ENCODE data around the gene SPTAN1. TPM values are rescaled to one million over a fixed set of nuclear protein-coding genes. Genes with fewer than 3 reads are reported as not detected.
"Not testable (repeated sequence)": the region's sequence is repeated elsewhere in the genome, so short reads cannot be mapped to it uniquely, and the experiment has no call there.

The SPTAN1 gene
- polyA plus RNA-seq, 3 donors from 2014 or later, result 4.8 to 112 (median 25.5) TPM

DNA sequence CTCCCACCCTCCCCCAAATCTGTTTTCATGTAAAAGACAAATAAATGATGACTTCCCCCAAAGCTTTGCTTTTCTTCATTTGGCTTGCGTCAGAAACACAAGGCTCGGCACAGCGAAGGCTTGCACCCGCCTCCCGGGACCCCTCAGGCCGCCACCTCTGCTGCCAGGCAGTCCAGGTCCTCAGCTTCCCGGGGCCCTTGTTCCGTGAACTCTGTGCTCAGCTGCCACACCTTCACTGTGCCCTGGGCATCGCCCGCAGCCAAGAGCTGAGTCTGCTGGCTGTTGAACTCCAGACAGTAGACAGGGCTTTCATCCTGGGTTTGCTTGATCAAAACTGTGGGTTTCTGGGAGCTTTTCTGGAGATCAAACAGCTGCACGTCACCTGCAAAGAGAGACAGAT lies 81.2 kb downstream of the SPTAN1 start:
- Mint-ChIP-seq H3K36me3 (peaks cover 0 to 19% (median 4%) of the 10 kb centered on the region in 3 donors), H3K4me1 (no peaks in the 10 kb centered on the region), H3K27me3 (ENCODE audit: low read depth in 3 of 3) (peaks cover 0 to 2% (median 0%) of the 10 kb centered on the region in 3 donors), H3K27ac (peak overlapping the region in 1 of 6 donors; percentile 29), H3K4me3 (no peak overlapping the region), H3K9me3 (no peaks in the 10 kb centered on the region)
- DNase-seq, result no peak

- peaks cover 0 to 15% (median 4%) of the 10 kb centered on the region in 3 donors for H3K36me3 Mint-ChIP-seq
- H3K9me3 Mint-ChIP-seq, result no peaks in the 10 kb centered on the region
- H3K27ac Mint-ChIP-seq, result peak overlapping the region in 1 of 6 donors; percentile 29
- peaks cover 0 to 2% (median 0%) of the 10 kb centered on the region in 3 donors for H3K27me3 Mint-ChIP-seq (ENCODE audit: low read depth in 3 of 3)
- no peaks in the 10 kb centered on the region for H3K4me1 Mint-ChIP-seq
- DNase-seq, result no peak
- no peak overlapping the region for H3K4me3 Mint-ChIP-seq
Observed at GRCh38 chr9:128634111-128634510, 81.7 kb downstream of the SPTAN1 start.

DNA sequence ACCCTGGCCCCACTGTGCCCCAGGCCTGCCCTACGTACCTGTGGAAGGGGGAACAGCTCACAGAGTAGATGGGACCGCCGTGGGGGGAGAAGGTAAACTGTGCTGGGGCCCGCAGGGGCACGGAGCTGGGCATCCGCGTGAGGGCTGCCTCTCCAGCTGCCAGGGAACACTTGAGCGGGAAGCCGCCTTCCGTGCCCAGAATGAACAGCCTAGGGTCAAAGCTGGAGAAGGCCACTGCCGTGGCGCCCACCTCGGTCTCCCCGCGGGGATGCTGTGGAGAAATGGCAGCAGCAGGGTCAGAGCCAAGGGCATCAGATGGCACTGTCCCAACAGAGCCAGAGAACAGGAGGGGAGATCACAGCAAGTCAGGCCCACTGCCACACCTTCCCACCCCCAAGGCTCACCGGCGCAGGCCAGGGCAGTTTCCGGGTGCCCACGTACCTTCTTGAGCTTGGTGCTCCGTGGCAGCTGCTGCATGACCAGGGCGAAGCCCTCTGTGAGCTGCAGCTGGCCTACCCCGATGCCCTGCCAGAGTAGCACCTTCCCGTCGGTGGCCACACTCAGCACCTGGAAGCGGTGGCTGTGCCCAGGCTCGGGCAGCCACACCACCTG lies 82.4 kb downstream of the SPTAN1 start:
- DNase-seq, result no peak
- H3K4me3 Mint-ChIP-seq, result no peak overlapping the region
- no peaks in the 10 kb centered on the region for H3K4me1 Mint-ChIP-seq
- peaks cover 0 to 15% (median 4%) of the 10 kb centered on the region in 3 donors for H3K36me3 Mint-ChIP-seq
- H3K27ac Mint-ChIP-seq, result no peak overlapping the region
- peaks cover 0 to 2% (median 0%) of the 10 kb centered on the region in 3 donors for H3K27me3 Mint-ChIP-seq (ENCODE audit: low read depth in 3 of 3)
- H3K9me3 Mint-ChIP-seq, result no peaks in the 10 kb centered on the region

GRCh38 chr9:128635266-128636023 lies 83.1 kb downstream of the SPTAN1 start:
- H3K9me3 Mint-ChIP-seq, result no peaks in the 10 kb centered on the region
- H3K4me3 Mint-ChIP-seq, result no peak overlapping the region
- H3K27ac Mint-ChIP-seq, result no peak overlapping the region
- H3K36me3 Mint-ChIP-seq, result peaks cover 0 to 15% (median 4%) of the 10 kb centered on the region in 3 donors
- no peak for DNase-seq
- H3K27me3 Mint-ChIP-seq (ENCODE audit: low read depth in 3 of 3), result peaks cover 0 to 2% (median 0%) of the 10 kb centered on the region in 3 donors
- H3K4me1 Mint-ChIP-seq, result no peaks in the 10 kb centered on the region

DNA sequence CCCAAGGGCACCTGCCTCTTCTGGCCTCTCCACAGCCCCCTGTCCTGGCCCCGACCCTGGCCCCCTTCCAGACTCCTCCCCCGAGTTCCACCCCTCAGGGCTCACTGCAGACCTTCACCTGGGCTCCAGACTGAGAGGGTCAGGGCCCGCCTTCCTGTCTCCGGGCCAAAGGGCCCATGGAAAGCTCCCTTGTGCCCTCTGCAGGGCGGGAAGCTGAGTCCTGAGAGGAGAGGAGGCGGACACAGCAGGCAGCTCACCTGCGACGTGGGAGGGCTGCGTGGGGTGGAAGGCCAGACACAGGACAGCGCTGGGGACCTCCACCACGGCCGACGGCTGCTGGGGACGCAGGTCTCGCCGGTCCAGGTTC lies 83.6 kb downstream of the SPTAN1 start:
- DNase-seq, result no peak
- Mint-ChIP-seq H3K27me3 (ENCODE audit: low read depth in 3 of 3) (peaks cover 0 to 2% (median 0%) of the 10 kb centered on the region in 3 donors), H3K27ac (no peak overlapping the region), H3K4me3 (no peak overlapping the region), H3K36me3 (peaks cover 0 to 15% (median 4%) of the 10 kb centered on the region in 3 donors), H3K4me1 (no peaks in the 10 kb centered on the region), H3K9me3 (no peaks in the 10 kb centered on the region)

GRCh38 chr9:128636556-128637530 lies 84.5 kb downstream of the SPTAN1 start:
- Mint-ChIP-seq H3K27ac (peak overlapping the region in 1 of 6 donors; percentile 56), H3K9me3 (no peaks in the 10 kb centered on the region), H3K27me3 (ENCODE audit: low read depth in 3 of 3) (peaks cover 0 to 2% (median 0%) of the 10 kb centered on the region in 3 donors), H3K4me1 (no peaks in the 10 kb centered on the region), H3K4me3 (no peak overlapping the region), H3K36me3 (peaks cover 0 to 13% (median 4%) of the 10 kb centered on the region in 3 donors)
- no peak for DNase-seq

DNA sequence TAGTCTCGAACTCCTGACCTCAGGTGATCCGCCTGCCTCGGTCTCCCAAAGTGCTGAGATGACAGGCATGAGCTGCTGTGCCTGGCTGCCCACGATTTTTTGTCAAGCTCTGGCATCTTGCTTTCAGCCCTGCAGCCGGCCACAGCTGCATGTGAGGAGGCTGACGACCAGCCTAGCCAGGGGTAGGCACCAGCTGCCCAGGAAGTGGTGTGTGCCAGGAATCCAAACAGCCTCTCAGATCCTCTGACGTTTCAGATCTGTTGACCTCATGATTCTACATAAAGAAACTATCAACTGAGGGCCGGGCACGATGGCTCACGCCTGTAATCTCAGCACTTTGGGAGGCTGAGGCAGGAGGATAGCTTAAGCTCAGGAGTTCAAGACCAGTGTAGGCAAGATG lies 85.3 kb downstream of the SPTAN1 start:
- H3K27ac Mint-ChIP-seq, result no peak overlapping the region
- H3K4me3 Mint-ChIP-seq, result no peak overlapping the region
- peaks cover 0 to under 1% of the 10 kb centered on the region in 2 donors for H3K4me1 Mint-ChIP-seq
- peaks cover 0 to under 1% (median 0%) of the 10 kb centered on the region in 3 donors for H3K27me3 Mint-ChIP-seq (ENCODE audit: low read depth in 3 of 3)
- no peak for DNase-seq
- H3K9me3 Mint-ChIP-seq, result no peaks in the 10 kb centered on the region
- H3K36me3 Mint-ChIP-seq, result peaks cover 0 to 10% (median 4%) of the 10 kb centered on the region in 3 donors

- peaks cover 0 to 3% (median 0%) of the 10 kb centered on the region in 3 donors for H3K36me3 Mint-ChIP-seq
- DNase-seq, result no peak
- H3K27me3 Mint-ChIP-seq (ENCODE audit: low read depth in 3 of 3), result no peaks in the 10 kb centered on the region
- no peak overlapping the region for H3K4me3 Mint-ChIP-seq
- H3K4me1 Mint-ChIP-seq, result peaks cover 0 to 2% of the 10 kb centered on the region in 2 donors
- no peak overlapping the region for H3K27ac Mint-ChIP-seq
- no peaks in the 10 kb centered on the region for H3K9me3 Mint-ChIP-seq
Observed at GRCh38 chr9:128638580-128638979, 86.2 kb downstream of the SPTAN1 start.

- no peak for DNase-seq
- H3K4me1 Mint-ChIP-seq, result peaks cover 0 to 2% of the 10 kb centered on the region in 2 donors
- peak overlapping the region in 2 of 6 donors; percentile 5 to 45 for H3K27ac Mint-ChIP-seq
- H3K27me3 Mint-ChIP-seq (ENCODE audit: low read depth in 3 of 3), result no peaks in the 10 kb centered on the region
- no peaks in the 10 kb centered on the region for H3K9me3 Mint-ChIP-seq
- no peaks in the 10 kb centered on the region for H3K36me3 Mint-ChIP-seq
- no peak overlapping the region for H3K4me3 Mint-ChIP-seq
Observed at GRCh38 chr9:128640603-128641002, 88.2 kb downstream of the SPTAN1 start.

DNA sequence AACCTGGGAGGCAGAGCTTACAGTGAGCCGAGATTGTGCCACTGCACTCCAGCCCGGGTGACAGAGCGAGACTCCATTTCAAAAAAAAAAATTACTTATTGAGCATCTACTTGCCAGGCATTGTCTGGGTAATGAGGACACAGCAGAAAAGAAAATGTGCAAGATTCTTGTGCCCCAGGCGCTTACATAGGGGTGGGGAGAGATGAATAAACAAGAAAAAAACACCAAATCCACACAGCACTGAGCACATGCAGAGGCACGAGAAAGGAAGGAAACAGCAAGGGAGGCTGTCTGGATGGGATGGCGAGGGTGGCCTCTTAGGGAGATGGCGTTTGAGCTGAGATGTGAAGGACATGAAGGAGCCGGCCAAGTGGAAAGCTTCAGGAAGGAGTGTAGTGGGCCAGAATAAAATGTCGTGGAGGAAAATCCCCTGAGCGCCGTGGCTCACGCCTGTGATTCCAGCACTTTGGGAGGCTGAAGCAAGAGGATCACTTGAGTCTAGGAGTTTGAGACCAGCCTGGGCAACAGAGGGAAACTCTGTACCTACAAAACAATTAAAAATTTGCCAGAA lies 90.4 kb downstream of the SPTAN1 start:
- H3K4me1 Mint-ChIP-seq, result peaks cover 0 to 2% of the 10 kb centered on the region in 2 donors
- no peaks in the 10 kb centered on the region for H3K36me3 Mint-ChIP-seq
- peak overlapping the region in 1 of 6 donors; percentile 17 for H3K27ac Mint-ChIP-seq
- H3K4me3 Mint-ChIP-seq, result no peak overlapping the region
- H3K27me3 Mint-ChIP-seq (ENCODE audit: low read depth in 3 of 3), result no peaks in the 10 kb centered on the region
- H3K9me3 Mint-ChIP-seq, result no peaks in the 10 kb centered on the region
- no peak for DNase-seq

GRCh38 chr9:128643519-128644300 lies 91.3 kb downstream of the SPTAN1 start:
- H3K27me3 Mint-ChIP-seq (ENCODE audit: low read depth in 3 of 3), result no peaks in the 10 kb centered on the region
- no peaks in the 10 kb centered on the region for H3K9me3 Mint-ChIP-seq
- no peaks in the 10 kb centered on the region for H3K36me3 Mint-ChIP-seq
- H3K4me1 Mint-ChIP-seq, result peaks cover 0 to 2% of the 10 kb centered on the region in 2 donors
- H3K4me3 Mint-ChIP-seq, result no peak overlapping the region
- no peak for DNase-seq
- H3K27ac Mint-ChIP-seq, result peak overlapping the region in 1 of 6 donors; percentile 58

DNA sequence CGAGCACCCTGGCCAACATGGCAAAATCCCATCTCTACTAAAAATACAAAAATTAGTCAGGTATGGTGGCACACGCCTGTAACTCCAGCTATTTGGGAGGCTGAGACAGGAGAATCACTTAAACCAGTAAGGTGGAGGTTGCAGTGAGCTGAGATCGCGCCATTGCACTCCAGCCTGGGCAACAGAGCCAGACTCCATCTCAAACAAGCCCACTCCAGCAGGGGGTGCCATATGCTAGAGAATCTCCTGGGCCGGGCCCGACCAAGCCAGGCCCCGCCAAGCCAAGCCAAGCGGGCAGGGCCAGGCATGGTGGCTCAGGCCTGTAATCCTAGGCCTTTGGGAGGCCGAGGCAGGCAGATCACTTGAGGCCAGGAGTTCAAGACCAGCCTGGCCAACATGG lies 95.8 kb downstream of the SPTAN1 start:
- peak; percentile 61 to 70 (median 63) for DNase-seq
- H3K4me1 Mint-ChIP-seq; H3K9me3 Mint-ChIP-seq; H3K36me3 Mint-ChIP-seq; H3K27me3 Mint-ChIP-seq (ENCODE audit: low read depth in 3 of 3); H3K27ac Mint-ChIP-seq; H3K4me3 Mint-ChIP-seq: not testable (repeated sequence)

- no peak overlapping the region for H3K4me3 Mint-ChIP-seq
- peaks cover 3% of the 10 kb centered on the region in 2 donors for H3K4me1 Mint-ChIP-seq
- no peak for DNase-seq
- H3K9me3 Mint-ChIP-seq, result no peaks in the 10 kb centered on the region
- H3K27me3 Mint-ChIP-seq (ENCODE audit: low read depth in 3 of 3), result peaks cover 0 to 5% (median 4%) of the 10 kb centered on the region in 3 donors
- H3K27ac Mint-ChIP-seq, result peak overlapping the region in 1 of 6 donors; percentile 60
- H3K36me3 Mint-ChIP-seq, result no peaks in the 10 kb centered on the region
Observed at GRCh38 chr9:128651798-128652197, 99.4 kb downstream of the SPTAN1 start.
